ENCODE data around the gene USP6NL.

GRCh38 chr10:11512596-11512995 lies 98.9 kb downstream of the USP6NL start:
- no peak for TF ChIP-seq CTCF (IDR thresholded peaks at IDR 0.05; ENCODE audit: borderline replicate concordance, extremely low read depth, low read length, poor library complexity, severe bottlenecking)
- TF ChIP-seq EZH2 (IDR thresholded peaks at IDR 0.05; ENCODE audit: borderline replicate concordance, low read depth, low read length, severe bottlenecking), result no peak

Measured in DND-41 (cell line).